ENCODE results near the gene RPS21.

- no peak for TF ChIP-seq CTCF (IDR thresholded peaks at IDR 0.05)
- no peak for TF ChIP-seq POLR2AphosphoS5 (IDR thresholded peaks at IDR 0.05; ENCODE audit: insufficient read depth in 1 of 2, low read depth in 1 of 2)
- no peak for TF ChIP-seq POLR2A (IDR thresholded peaks at IDR 0.05)
Measured at GRCh38 chr20:62426699-62427131, 39.8 kb downstream of the RPS21 start.

Measured in vagina (tissue), 2 donors.